GM12865 (cell line): ENCODE measurements around the gene LYRM4.
"Not testable (repeated sequence)": the region's sequence is repeated elsewhere in the genome, so short reads cannot be mapped to it uniquely, and the experiment has no call there.

Experiments used
- DNase-seq: peaks from one replicate; pipeline ENCODE4 v3.0.0; 2010; ENCODE audit warnings: low read depth
- H3K4me3 ChIP-seq: 2 replicates; pipeline ENCODE4 v1.5.1; 2011; ENCODE audit warnings: mild to moderate bottlenecking, low read depth, low read length, control low read depth
- TF ChIP-seq, protein P1 (sequence below): IDR thresholded peaks from 2 replicates; pipeline ENCODE4 v1.5.1; 2011; ENCODE audit warnings: low read length, control low read depth, low read depth, inconsistent platforms; ENCODE audit not compliant: insufficient read depth; ENCODE audit errors: missing control alignments

LYRM4 gene

DNA sequence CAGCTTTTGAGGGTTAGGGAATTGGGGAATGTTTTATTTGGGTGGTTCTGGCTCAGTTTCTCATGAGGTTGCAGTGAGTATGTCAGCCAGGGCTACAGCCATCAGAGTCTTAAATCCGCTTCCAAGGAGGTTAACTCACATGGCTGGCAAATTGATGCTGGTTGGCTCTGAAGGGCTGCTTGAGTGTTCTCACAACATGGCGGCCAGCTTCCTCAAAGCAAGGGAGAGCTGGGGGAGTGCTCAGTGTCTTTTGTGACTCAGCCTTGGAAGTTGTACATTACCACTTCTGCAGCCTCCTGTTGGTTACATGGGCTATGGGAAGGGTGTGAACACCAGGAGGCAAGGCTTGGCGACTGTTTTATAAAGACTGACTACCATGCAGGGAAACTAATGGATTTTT, 193.4 kb downstream of the LYRM4 start:
- DNase-seq: no peak
- TF ChIP-seq, protein P1, sequence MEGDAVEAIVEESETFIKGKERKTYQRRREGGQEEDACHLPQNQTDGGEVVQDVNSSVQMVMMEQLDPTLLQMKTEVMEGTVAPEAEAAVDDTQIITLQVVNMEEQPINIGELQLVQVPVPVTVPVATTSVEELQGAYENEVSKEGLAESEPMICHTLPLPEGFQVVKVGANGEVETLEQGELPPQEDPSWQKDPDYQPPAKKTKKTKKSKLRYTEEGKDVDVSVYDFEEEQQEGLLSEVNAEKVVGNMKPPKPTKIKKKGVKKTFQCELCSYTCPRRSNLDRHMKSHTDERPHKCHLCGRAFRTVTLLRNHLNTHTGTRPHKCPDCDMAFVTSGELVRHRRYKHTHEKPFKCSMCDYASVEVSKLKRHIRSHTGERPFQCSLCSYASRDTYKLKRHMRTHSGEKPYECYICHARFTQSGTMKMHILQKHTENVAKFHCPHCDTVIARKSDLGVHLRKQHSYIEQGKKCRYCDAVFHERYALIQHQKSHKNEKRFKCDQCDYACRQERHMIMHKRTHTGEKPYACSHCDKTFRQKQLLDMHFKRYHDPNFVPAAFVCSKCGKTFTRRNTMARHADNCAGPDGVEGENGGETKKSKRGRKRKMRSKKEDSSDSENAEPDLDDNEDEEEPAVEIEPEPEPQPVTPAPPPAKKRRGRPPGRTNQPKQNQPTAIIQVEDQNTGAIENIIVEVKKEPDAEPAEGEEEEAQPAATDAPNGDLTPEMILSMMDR: no peak
- no peak overlapping the region for H3K4me3 ChIP-seq

DNA sequence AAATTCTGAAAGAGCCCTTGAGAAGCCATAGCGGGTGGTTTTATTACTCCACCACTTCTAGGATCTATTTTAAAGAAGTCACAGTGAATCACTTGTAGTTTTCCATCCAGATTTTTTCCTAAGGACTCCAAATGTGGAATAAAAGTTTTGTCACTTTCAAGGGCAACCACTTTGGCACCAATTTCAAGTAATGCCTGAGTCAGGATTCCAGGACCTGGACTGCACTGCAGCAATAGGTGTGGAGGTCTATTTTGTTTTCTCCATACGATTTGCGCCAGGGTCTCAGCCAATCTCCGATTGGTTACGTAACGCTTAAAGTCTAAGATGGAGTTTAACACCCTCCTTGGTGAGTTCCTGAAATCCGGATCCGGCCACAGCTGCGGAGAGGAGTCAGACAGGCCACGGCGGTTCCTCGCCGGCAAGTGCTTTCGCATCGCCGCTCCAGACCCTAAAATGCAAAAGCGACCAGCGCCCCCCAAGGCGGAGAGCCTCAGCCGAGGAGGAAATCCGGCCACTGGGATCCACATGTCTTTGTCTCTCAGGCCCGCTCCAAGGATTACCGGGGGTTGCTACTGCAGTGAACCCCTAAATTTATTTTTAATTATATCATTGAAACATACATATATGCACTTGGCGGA, 194.2 kb downstream of the LYRM4 start:
- no peak overlapping the region for H3K4me3 ChIP-seq
- no peak for DNase-seq
- TF ChIP-seq, protein P1: no peak

DNA sequence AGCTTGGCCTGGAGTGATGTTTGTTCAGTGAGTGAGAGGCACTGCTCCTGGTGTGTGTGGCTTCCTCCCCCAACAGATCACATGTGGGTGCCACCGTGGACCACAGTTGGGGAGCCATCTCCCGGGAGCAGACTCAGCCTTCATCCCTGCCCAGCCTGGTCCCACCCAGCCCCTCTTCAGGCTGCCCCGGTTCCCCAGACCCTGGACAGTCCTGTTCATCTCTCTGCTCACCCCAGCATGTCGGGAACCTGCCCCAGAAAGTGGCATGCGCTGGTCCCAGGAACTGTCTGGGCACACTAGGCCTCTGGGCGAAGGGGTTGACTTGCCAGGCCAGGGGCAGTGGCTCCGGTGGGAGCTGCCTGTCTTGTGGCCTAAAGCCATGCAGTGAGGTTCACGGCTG, 197.1 kb downstream of the LYRM4 start:
- TF ChIP-seq, protein P1: no peak
- H3K4me3 ChIP-seq: no peak overlapping the region
- no peak for DNase-seq

DNA sequence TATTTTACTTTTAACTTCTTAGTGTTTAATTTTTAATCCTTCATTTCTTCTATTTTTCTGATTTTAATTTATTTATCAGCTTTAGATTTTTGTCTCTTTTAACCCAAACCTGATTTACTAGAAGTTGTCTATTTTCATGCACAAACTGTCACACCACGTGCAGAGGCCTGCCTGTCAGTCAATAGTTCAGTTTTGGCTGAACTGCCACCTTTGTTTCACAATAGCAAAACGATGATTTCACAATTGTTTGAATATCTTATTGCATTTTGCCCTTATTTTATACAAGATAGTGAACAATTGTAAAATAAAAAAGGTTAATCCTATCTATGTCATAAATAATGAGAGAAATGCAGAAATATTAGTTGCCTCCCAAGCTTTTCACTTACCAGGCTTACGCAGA, 199.6 kb downstream of the LYRM4 start:
- no peak for DNase-seq
- no peak overlapping the region for H3K4me3 ChIP-seq
- TF ChIP-seq, protein P1: no peak

DNA sequence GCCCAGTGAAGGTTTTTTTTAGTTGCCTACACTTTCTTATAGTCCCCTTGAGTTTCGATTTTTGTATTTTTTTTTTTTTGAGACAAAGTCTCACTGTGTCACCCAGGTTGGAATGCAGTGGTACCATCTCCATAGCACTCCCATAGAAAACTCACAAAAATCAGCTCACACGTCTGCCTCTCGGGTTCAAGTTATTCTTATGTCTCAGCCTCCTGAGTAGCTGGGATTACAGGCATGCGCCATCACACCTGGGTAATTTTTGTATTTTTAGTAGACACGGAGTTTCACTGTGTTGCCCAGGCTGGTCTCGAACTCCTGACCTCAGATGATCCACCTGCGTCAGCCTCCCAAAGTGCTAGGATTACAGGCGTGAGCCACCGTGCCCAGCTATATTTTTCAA, 200.3 kb downstream of the LYRM4 start:
- not testable (repeated sequence) for DNase-seq, H3K4me3 ChIP-seq

DNA sequence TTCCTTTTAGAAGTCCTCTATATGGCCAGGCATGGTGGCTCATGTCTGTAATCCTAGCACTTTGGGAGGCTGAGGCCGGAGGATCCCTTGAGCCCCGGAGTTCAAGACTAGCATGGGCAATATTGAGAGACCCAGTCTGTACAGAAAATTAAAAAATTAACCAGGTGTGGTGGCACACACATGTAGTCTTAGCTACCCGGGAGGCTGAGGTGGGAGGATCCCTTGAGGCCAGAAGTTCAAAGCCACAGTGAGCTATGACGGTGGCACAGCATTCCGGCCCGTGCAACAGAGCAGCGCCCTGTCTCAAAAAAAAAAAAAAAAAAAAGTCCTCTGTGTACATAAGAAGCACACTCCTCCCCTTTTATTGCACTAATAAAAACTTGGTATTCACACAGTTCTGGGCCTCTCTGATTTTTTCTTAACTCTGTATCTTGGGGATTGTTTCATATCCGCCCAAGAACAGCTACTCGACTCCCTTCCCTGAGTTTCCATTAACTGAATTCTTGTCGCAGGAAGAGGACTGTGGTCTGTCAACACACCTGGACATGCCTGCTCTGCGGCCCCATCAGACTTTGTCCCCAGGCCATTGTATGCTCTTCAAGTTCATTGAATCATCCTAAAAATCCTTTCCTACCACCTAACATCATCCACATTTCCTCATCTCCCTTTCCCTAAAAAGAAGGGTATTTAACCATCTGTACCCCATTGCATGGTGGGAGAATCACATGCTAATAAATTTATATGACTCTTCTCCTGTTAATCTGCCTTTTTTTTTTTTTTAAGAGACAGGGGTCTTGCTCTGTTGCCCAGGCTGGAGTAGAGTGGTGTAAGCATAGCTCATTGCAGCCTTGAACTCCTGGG, 201.5 kb downstream of the LYRM4 start:
- DNase-seq: no peak
- no peak overlapping the region for H3K4me3 ChIP-seq
- TF ChIP-seq, protein P1: no peak
